ENCODE results near the gene CEP128.

DNA sequence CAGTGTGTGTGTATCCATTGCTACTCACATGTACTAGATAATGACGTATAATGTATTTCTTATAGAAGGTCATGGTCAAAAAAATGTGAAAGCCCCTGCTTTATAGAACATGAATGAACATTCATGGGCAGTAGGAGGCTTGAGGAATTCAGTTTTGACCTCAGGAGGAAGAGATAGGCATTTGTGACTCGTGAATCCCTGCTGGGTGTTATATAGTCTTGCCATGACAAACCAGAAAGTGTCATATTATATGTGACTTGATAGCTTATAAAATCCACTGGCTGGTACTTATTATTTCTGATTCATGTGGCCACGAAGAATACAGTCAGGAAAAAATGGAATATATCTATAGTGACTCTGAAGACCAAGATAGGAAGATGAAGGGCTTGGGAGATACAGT, 287.6 kb downstream of the CEP128 start:
- TF ChIP-seq, protein P1, sequence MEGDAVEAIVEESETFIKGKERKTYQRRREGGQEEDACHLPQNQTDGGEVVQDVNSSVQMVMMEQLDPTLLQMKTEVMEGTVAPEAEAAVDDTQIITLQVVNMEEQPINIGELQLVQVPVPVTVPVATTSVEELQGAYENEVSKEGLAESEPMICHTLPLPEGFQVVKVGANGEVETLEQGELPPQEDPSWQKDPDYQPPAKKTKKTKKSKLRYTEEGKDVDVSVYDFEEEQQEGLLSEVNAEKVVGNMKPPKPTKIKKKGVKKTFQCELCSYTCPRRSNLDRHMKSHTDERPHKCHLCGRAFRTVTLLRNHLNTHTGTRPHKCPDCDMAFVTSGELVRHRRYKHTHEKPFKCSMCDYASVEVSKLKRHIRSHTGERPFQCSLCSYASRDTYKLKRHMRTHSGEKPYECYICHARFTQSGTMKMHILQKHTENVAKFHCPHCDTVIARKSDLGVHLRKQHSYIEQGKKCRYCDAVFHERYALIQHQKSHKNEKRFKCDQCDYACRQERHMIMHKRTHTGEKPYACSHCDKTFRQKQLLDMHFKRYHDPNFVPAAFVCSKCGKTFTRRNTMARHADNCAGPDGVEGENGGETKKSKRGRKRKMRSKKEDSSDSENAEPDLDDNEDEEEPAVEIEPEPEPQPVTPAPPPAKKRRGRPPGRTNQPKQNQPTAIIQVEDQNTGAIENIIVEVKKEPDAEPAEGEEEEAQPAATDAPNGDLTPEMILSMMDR (conservative IDR thresholded peaks at IDR 0.05; ENCODE audit: low read length) = no peak
- no peak for TF ChIP-seq EZH2phosphoT487 (IDR thresholded peaks at IDR 0.05; ENCODE audit: borderline replicate concordance, low read depth, low read length)

Measured in OCI-LY7 (cell line).